Erythroblast (primary cell): Measurements from ENCODE around the gene A4GNT.

ENCODE experiments used
- GATA1 ChIP-seq: IDR thresholded peaks from 2 replicates; pipeline ENCODE4 v1.6.1; 2011; ENCODE audit warnings: low read depth, mild to moderate bottlenecking, control low read depth, low read length, moderate library complexity
- POLR2A ChIP-seq: IDR thresholded peaks from 2 replicates; pipeline ENCODE4 v1.6.1; 2011; ENCODE audit warnings: mild to moderate bottlenecking, low read length

GRCh38 chr3:138124188-138124587 is 8.0 kb downstream of the A4GNT start:
- TF ChIP-seq POLR2A (no peak), GATA1 (no peak)
